NCI-H1417 (cell line): Measurements from ENCODE around the gene CES2.
"Not testable (repeated sequence)": the region's sequence is repeated elsewhere in the genome, so short reads cannot be mapped to it uniquely, and the experiment has no call there.

Source experiments
- DNase-seq, 3 experiments: peaks; one replicate each; lab custom pipeline; 2025; lab: John Stamatoyannopoulos, UW

CES2 gene

DNA sequence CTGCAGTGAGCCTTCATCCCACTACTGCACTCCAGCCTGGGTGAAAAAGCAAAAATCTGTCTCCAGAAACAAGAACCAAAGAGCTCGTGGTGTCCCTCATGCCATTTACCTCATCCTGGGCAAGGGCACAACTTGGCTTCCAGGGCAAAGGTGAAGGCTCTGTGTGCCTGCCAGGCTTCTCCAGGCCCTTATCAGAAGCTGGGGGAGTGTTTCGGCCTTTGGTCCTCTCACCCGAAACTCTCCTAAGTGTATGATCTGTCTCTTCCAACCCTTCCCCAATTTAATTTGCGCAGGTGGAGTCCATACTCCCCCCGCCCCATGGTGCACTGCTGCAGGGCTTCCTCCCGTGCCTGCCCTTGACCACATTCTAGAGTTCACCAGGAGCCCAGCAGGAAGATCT lies 1.1 kb downstream of the CES2 start:
- DNase-seq: no peak

DNA sequence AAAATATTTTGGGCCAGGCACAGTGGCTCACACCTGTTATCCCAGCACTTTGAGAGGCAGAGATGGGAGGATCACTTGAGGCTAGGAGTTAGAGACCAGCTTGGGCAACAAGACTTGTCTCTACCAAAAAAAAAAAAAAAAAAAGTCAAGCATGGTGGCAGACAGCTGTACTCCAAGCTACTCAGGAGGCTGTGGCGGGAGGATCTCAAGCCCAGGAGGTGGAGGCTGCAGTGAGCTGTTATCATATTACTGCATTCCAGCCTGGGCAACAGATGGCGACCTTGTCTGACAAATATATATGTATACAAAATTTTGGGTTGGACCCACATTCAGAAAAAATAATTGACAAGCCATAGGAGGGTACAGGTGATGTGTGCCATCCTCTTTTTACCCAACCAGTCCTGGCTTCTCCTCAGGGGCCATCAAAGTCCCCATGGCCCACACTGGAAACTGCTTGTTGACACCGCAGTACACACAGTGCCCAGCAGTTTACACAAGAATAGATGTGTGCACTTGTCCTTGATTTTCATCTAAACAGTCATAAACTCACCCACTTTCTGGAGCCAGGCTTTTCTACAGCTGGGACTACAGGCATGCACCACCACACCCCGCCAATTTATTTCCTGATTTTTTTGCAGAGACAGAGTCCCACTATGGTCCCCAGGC lies 1.7 kb downstream of the CES2 start:
- DNase-seq: no peak

- DNase-seq: no peak
These were observed 2.5 kb downstream of the CES2 start for GRCh38 chr16:66937725-66938337.

GRCh38 chr16:66939366-66939765 lies 4.0 kb downstream of the CES2 start:
- DNase-seq: no peak

GRCh38 chr16:66940236-66940635 lies 4.9 kb downstream of the CES2 start:
- DNase-seq: no peak

DNA sequence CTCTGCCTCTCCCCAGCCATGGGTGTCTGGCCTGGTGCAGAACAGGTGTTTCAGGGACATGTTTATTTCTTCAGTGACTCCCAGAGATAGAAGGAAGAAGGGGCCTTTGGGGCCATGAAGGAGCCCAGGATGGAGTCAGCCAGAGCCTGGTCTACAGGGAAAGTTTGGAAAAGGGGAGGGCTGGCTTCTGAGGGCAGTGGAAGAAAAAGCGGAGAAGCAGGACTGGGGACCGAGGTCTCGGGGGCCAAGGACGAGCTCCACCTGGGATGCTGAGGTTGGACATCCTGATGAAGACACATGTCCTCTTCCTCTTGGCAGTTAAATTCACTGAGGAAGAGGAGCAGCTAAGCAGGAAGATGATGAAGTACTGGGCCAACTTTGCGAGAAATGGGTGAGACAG lies 7.7 kb downstream of the CES2 start:
- no peak for DNase-seq

DNA sequence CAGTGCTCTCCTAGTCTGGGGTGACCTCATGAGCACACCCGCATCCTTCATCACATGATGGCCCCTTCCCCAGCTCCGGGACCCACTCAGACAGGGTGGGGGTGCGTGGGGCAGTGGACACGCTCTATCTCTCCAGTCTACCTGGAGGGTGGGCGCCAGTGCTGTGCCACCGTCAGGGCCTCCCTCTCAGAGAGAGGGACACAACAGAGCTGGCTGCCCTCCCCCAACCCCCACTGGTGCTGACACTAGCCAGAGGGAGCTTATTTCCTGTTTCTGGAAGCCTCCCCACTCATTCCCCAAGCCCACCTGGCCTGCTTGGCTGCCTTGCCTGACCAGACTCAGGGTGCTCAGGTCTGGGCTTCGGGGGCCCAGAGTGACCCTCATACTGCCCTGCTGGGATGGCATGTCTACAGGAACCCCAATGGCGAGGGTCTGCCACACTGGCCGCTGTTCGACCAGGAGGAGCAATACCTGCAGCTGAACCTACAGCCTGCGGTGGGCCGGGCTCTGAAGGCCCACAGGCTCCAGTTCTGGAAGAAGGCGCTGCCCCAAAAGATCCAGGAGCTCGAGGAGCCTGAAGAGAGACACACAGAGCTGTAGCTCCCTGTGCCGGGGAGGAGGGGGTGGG lies 8.2 kb downstream of the CES2 start:
- DNase-seq: no peak

DNA sequence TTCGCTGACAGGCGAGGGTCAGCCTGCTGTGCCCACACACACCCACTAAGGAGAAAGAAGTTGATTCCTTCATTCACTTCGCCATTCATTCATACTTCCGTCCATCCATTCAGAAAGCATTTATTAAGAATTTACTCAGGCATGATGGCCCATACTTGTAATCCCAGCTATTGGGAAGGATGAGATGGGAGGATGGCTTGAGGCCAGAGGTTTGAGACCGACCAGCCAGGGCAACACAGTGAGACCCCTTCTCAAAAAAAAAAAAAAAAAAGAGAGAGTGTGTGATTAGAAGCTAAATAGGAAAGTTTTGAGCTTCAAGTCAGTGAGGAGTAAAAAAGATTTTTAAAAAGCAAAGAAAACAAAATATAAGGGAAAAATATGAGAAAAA lies 8.7 kb downstream of the CES2 start:
- no peak for DNase-seq

- not testable (repeated sequence) for DNase-seq
These were observed 9.7 kb downstream of the CES2 start for GRCh38 chr16:66944971-66945370.

DNA sequence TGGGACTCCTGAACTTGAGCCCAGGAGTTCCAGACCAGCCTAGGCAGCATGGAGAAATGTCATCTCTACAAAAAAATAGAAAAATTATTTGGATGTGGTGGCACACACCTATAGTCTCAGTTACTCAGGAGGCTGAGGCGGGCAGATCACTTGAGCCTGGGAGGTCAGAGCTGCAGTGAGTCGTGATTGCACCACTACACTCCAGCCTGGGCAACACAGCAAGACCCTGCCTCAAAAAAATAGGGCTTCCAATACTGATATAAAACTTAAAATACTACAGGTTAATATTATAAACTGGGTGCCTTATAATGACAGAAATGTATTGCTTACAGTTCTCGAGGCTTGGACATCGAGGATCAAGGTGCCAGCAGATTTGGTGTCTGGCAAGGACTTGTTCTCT lies 10.6 kb downstream of the CES2 start:
- DNase-seq: no peak

DNA sequence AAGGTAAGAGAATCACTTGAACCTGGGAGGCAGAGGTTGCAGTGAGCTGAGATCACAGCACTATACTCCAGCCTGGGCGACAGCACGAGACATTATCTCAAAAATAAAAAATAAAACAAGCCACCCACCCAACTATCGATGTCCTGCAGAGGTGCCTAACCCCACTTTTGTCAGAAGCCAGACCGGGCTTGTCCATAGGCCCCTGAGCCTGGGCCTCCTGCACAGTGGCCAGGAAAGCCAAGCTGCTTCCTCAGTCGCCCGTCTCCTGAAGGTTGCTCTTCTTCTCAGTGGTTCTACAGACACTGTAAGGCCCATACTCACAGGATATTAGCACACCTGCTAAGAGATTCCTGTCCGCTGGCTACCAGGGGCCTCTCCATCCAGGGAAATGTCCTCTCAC lies 11.2 kb downstream of the CES2 start:
- DNase-seq: no peak

- DNase-seq: no peak
These were observed 11.6 kb downstream of the CES2 start for GRCh38 chr16:66946974-66947301.

GRCh38 chr16:66947302-66948065 lies 12.2 kb downstream of the CES2 start:
- DNase-seq: peak; percentile 64 to 87 (median 75)

- DNase-seq: peak in 2 of 3 experiments; percentile 30 to 33
These were observed 13.0 kb downstream of the CES2 start for GRCh38 chr16:66948134-66948836.

DNA sequence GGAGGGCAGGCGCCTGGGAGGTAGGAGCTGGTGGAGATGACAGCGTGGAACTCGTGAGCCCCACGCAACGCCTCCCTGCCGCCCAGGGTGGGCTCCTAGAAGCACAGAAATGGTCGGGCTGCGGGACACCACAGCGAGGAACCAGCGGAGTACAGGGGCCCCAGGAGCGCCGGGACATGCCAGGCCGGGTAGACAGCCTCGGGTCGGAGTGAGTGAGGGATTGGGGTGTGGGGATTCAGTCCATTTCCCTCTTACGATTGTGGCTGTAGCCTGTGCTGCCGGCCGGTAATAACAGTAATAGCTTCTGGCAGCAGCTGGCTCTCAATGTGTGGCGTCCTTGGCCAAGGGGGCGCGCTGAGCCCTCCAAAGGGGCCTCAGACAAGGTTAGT lies 13.5 kb downstream of the CES2 start:
- DNase-seq: no peak

- DNase-seq: no peak
These were observed 14.2 kb downstream of the CES2 start for GRCh38 chr16:66949472-66949871.

DNA sequence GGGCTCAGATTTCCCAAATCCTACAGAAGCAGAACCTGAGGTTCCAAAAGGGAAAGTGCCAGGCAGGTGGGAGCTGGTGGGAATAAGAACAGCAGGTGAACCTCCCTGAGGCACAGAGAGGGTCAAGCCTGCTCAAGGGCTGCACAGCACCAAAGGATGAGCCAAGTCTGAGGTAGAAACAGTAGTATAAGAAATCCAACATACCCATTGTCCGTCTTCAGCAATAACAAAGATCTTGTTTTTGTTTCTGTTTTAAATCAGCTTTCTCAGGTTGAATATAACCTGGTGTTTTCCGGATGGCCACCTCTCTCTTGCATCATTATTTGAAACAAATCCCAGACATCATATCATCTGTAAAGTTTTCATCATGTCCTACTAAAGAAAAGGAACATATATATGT lies 15.1 kb downstream of the CES2 start:
- no peak for DNase-seq

DNA sequence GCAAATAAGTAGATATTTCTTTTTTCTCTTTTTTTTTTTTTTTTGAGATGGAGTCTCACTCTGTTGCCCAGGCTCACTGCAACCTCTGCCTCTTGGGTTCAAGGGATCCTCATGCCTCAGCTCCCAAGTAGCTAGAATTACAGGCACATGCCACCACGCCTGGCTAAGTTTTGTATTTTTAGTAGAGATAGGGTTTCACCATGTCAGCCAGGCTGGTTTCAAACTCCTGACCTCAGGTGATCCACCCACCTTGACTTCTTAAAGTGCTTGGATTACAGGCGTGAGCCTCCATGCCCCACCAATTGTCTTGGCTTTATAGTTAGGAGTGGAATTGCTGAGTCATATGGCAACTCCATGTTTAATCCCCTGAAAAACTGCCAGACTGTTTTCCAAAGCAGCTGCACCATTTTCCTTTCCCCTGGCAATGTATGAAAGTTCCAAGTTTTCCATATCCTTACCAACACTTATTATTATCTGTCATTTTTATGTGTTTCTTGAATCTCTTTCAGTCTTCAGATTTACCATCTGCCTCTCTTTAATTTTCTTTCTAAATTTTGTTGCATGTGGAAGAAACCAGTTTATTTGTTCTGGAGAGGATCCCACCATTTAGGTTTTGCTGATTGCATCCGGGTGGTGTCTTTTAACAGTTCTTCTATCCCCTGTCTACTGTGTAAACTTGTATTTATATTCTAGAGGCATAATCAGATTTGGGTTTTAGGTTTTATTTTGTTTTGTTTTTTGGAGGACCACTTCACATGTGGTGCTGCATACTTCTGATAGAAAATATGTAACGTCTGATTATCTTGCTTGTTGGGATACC lies 15.9 kb downstream of the CES2 start:
- no peak for DNase-seq

- DNase-seq: no peak
These were observed 17.3 kb downstream of the CES2 start for GRCh38 chr16:66952430-66953110.

GRCh38 chr16:66953462-66954096 lies 18.3 kb downstream of the CES2 start:
- no peak for DNase-seq
